Hippocampal formation (tissue), 2 donors: Measurements from ENCODE around the gene C10orf71.

Experiments used
- DNase-seq, 2 donors: peaks; one replicate each; lab custom pipeline; 2025; lab: John Stamatoyannopoulos, UW

The C10orf71 gene

DNA sequence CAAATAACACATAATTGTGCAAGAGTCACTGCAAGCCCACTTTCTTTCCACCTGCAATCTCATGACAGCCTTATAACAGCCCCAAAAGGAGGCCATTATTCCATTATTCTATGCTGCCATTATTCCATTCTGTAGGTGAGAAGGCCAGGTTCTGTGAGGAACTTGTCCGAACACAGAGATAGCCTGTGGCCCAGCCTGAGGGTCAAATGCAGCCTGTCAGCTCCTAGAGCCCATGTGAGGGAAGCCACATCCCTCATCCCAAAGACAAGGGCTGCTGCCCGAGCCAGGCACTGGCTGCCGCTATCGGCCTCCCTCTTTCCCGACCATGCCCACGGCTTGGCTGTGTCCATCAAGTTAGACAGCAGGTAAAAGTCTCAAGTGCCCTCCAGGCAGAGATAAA lies 24.1 kb upstream of the C10orf71 start:
- DNase-seq = no peak

DNA sequence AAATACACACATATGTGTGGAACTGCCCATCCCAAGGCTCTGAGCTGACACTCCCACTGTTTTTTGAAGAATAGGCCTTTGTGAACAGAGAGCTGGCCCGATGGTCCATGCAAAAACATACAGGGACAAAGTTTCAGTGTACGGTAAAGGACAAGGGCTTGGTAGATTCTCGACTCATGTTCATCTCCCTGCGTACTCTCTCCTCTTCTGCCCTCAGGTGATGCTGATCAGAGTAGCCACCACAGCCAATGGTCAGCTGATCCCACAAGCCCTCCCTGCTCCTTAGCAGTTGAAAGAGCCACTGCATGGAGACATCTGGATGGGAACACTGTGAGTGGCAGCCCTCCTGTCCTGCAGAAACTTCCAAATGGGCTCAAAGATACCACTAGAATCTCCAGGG lies 23.1 kb upstream of the C10orf71 start:
- no peak for DNase-seq

- DNase-seq = no peak
These were observed 22.4 kb upstream of the C10orf71 start for GRCh38 chr10:49276596-49276995.

- DNase-seq = no peak
These were observed 21.0 kb upstream of the C10orf71 start for GRCh38 chr10:49277973-49278372.

DNA sequence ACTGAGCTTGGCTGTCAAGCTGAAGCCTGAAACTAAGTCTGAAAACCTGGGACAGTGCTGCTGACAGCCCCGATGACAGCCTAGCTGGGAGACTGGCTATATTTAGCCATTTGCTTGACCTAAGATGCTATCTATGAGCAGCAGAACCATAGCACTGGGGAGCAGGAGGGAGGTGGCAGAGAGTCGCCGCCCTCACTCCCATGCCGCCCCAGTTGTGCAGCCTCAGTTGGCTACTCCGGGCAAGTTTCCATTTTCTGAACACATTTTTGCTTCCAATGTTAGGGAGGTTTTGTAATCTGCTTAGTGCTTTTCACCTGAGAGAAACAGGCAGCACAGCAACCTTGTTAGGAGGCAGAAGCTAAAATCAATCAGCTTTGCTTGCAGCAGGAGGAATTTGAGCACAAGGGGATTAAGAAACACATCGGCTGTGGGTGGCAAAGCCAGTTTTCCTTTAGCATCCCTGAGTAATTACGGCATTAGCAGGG lies 20.4 kb upstream of the C10orf71 start:
- DNase-seq = no peak

- DNase-seq = no peak
These were observed 19.7 kb upstream of the C10orf71 start for GRCh38 chr10:49279015-49279880.

DNA sequence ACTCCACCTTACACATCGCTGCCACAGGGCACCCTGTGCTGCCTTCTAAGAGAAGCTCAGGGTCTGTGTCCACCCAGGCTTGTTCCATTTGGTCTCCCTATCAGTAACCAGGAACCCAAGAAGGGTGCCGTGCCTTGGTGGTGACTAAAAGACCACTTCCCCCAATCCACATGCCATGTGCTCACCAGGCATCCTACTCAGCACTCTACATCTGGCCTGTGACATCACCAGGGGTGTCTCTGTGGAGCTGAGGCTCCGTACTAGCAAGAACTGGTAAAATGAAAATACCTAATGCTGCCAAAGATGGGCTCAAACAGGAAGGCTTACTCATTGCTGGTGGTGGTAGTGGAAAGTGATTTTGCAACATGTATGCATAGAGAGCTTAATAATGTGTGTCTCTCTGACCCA lies 19.0 kb upstream of the C10orf71 start:
- DNase-seq = no peak

GRCh38 chr10:49281461-49281860 lies 17.5 kb upstream of the C10orf71 start:
- no peak for DNase-seq

DNA sequence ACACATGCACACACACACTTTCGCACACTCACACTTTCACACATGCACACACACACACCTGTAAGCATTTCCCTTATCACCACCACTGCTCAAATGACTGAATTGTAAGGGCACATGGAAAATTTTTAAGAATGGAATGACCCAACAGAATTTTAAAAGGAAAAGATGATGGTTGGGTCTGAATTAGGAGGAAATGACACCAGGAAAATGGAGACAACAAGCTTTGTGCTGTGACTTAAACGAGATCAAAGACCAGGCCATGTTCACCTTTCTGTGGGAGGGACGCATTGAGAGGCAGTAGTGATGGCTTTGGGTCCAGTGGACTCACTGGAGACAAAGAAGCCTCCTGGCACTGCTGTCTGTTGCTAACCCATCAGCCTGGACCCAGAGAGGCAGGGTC lies 16.7 kb upstream of the C10orf71 start:
- no peak for DNase-seq

- no peak for DNase-seq
These were observed 16.1 kb upstream of the C10orf71 start for GRCh38 chr10:49282879-49283341.

DNA sequence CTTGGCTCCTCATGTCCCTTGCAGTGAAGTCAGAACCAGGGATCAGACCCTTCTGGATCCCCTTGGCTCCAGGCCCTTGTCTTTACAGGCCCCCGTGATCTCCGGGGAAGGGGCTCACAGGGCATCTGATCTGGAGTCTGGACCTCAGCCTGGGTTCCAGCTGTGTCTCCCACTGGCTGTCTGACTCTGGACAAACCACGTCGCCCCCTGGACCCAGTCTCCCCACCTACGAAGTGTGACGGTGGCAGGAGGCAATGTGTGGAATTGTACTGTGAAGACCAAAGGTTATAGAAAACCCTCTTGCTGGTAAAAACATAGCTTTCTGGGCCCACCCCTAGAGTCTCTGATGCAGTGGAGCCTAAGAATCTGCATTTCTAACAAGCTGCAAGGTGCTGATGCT lies 15.5 kb upstream of the C10orf71 start:
- DNase-seq = no peak

DNA sequence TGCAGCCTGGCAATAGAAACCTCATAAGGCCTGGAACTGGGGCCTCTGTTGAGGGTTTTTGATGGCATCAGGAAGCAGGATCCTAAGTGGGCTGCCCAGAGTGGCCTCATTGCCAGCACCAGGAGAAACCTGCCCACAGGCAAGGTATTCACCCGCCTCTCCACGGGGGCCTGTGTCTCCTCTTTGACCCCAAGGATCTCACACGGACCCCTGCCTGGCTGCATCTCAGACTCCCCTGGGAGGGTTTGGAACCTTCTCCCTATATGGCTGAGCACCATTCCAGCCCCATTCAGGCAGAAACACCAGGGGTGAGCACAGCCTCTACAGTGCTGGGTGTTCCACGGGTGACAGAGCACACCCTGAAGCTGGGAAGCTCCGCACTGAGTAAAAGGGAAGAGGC lies 14.6 kb upstream of the C10orf71 start:
- DNase-seq = no peak

- DNase-seq = no peak
These were observed 13.7 kb upstream of the C10orf71 start for GRCh38 chr10:49285232-49285631.

GRCh38 chr10:49286686-49287085 lies 12.3 kb upstream of the C10orf71 start:
- DNase-seq = no peak

GRCh38 chr10:49287689-49288340 lies 11.2 kb upstream of the C10orf71 start:
- DNase-seq = no peak

- no peak for DNase-seq
These were observed 10.5 kb upstream of the C10orf71 start for GRCh38 chr10:49288341-49289065.

DNA sequence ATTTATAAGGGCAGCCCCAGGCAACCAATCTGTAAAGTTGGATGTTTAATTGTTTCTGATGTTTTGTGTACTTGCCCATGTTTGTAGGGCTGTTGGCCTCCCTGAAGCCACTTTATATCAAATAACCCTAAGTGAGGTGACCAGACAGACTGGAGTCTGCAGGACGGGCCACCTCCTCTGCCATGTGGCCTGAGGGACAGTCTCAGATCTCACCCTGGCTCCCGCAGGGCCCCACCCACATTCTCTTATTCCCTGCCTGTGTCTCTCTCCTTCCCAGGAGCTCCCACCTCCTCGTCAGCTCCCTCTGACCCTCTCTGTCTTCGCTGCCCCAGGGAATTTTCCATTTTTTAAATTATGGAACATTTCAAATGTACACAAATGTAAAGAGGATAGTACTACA lies 9.5 kb upstream of the C10orf71 start:
- no peak for DNase-seq

DNA sequence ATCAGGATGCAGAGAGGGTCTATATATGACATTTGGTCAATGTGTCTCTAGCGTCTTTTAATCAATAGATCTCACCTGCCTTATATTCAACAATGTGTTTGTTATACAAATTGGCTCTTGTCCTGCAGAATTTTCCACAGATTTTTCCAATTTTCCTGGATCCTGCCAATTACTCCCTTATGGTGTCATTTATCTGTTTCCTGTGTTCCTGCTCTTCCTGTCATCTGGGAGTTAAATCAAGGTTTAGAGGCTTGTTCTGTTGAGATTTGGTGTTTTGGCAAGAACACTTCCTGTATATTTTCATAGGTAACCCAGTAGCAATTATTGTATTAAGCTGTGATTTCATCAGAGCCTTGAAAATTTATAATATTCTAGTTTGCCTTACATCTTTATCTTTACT lies 8.8 kb upstream of the C10orf71 start:
- no peak for DNase-seq

GRCh38 chr10:49290607-49291006 lies 8.4 kb upstream of the C10orf71 start:
- DNase-seq = no peak

DNA sequence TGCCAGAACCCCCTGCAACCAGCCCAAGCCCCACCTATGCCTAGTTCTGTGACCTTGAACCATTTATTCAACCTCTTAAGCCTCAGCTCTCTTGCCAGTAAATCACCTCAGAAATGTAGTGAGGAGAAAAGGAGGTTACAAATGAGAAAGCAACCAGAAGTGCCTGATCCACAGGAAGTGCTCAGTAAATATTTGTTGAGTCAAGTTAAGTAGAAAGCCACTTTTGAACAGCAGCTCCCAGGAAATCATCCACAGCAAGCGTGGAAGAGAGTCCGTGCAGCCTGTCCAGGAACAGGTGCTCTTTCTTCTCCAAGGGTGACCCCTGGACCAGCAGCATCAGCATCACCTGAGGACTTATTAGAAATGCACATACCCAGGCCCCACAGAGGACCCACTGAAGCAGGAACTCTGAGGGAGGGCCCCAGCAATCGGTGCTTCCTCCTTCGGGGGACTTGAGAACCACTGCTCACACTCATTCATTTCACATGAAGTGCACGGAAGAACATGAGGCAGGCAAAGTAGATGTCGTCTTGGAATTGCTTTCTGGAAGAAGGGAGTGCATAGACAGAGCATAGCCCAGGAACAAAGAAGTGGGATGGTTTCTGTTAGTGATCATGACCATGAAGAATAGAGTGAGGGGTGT lies 6.3 kb upstream of the C10orf71 start:
- DNase-seq = no peak

DNA sequence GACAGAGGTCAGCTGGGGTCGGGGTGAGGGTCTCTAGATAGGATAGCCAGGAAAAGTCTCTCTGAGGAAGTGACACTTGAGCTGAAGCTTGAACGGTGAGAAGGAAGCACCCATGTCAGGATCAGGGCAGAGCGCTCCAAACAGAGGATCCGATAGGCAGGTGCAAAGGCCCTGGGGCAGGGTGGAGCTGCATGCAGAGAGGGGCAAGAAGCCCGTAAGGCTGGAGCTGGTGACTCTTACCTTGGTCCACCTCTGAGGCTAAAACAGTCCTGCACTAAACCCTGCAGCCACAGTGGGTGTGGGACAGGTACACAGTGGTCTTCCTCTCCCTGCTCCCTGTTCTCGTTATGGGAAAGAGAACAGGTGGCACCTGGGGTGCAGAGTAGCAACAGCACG lies 5.8 kb upstream of the C10orf71 start:
- DNase-seq = no peak

DNA sequence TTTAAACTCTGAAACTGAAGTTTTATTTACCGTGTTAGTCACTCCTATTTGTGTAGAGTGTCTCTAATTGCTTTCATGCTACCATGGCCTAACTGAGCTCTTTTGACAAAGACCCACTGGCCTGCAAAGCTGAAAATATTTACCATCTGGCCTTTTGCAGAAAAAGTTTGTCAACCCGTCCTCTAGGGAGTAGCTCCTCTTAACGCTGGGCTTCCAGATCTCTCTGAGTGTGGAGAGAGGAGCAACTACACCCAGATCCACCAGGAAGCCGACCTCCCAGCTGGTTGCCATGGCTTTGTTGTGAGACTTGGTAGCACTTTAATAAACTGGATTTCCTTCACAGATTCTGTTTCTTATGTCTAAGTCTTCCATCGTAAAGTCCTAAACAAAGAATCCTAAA lies 4.2 kb upstream of the C10orf71 start:
- no peak for DNase-seq
